ENCODE measurements around the gene DGLUCY. TPM values are rescaled to one million over a fixed set of nuclear protein-coding genes. Genes with fewer than 3 reads are reported as not detected.

DGLUCY gene
- total and polyA plus RNA-seq, 2 of the 13 experiments (the other 11 are each of a cell fraction or from before 2014, with no cell fraction given): 14.8 to 36.3 TPM

- H2AFZ ChIP-seq (ENCODE audit: low read length): no peak overlapping the region
- no peak overlapping the region for H3K9ac ChIP-seq (ENCODE audit: insufficient read depth, low read depth, low read length)
- no peak overlapping the region for H3K4me3 ChIP-seq (replicated peaks in 1 of 3; ENCODE audit: insufficient read depth in 1 of 3, low read depth in 2 of 3, low read length in 3 of 3)
- intact Hi-C loops (cut with micrococcal nuclease; ENCODE audit: unreplicated experiment) (no loop called here), in situ Hi-C loops (cut with HindIII; ENCODE audit: extremely low pct_ligation_motif_present, low pct_unique_long_range_greater_than_20kb) (loop anchor here (10.0 kb wide), 1 partner anchor 241 kb away; no protein-coding TSS in a partner anchor)
- FAIRE-seq (no peak), ATAC-seq (no peak), DNase-seq (ENCODE audit: low spot score) (no peak)
- BruUV-seq (replicated peaks): no TSS peak
- 85% methylated on average over 11 of the region's 11 CpGs for WGBS (ENCODE audit: low lambda C conversion rate)
- TF ChIP-seq TERF1 (CRISPR knock-in tag; IDR thresholded peaks at IDR 0.05) (no peak), HES4 (CRISPR knock-in tag; IDR thresholded peaks at IDR 0.05; ENCODE audit: borderline replicate concordance) (no peak), PLRG1 (conservative IDR thresholded peaks at IDR 0.05) (no peak), ZNF460 (CRISPR knock-in tag; IDR thresholded peaks at IDR 0.05; ENCODE audit: borderline replicate concordance) (no peak), NBN (conservative IDR thresholded peaks at IDR 0.05) (no peak), HMG20A (CRISPR knock-in tag; IDR thresholded peaks at IDR 0.05; ENCODE audit: borderline replicate concordance) (no peak), PHF21A (CRISPR knock-in tag; IDR thresholded peaks at IDR 0.05) (no peak), MATR3 (CRISPR knock-in tag; IDR thresholded peaks at IDR 0.05) (no peak), TAF1 (CRISPR knock-in tag; IDR thresholded peaks at IDR 0.05) (no peak), THYN1 (CRISPR knock-in tag; IDR thresholded peaks at IDR 0.05; ENCODE audit: borderline replicate concordance, low read depth) (no peak), MLXIP (CRISPR knock-in tag; IDR thresholded peaks at IDR 0.05; ENCODE audit: borderline replicate concordance) (no peak), ZNF562 (CRISPR knock-in tag; IDR thresholded peaks at IDR 0.05; ENCODE audit: borderline replicate concordance) (no peak), TBP (CRISPR knock-in tag; IDR thresholded peaks at IDR 0.05) (no peak), E2F1 (CRISPR knock-in tag; IDR thresholded peaks at IDR 0.05) (no peak), ELF4 (CRISPR knock-in tag; IDR thresholded peaks at IDR 0.05; ENCODE audit: borderline replicate concordance) (no peak), BCL3 (CRISPR knock-in tag; IDR thresholded peaks at IDR 0.05) (no peak), MAFK (conservative IDR thresholded peaks at IDR 0.05 in 1 of 2, IDR thresholded peaks at IDR 0.05 in 1 of 2; ENCODE audit: low read length in 2 of 2) (no peak), SNAPC2 (CRISPR knock-in tag; IDR thresholded peaks at IDR 0.05) (no peak), ZNF556 (CRISPR knock-in tag; IDR thresholded peaks at IDR 0.05; ENCODE audit: borderline replicate concordance) (no peak)
- H3K79me2 ChIP-seq (ENCODE audit: insufficient read depth, low read length): no peaks in the 10 kb centered on the region
- ChIA-PET CTCF (ENCODE audit: low intra/inter-chr PET ratio, low total read pairs) (no interaction called here), POLR2A (no interaction called here)
- no peak overlapping the region for H3K27ac ChIP-seq (ENCODE audit: extremely low read length, insufficient read depth, low read length)
- H3K27me3 ChIP-seq (ENCODE audit: control insufficient read depth in 1 of 2, insufficient read depth in 2 of 2, low read length in 2 of 2): no peaks in the 10 kb centered on the region
- H3K9me3 ChIP-seq (ENCODE audit: low read length): no peaks in the 10 kb centered on the region
- H4K20me1 ChIP-seq (ENCODE audit: insufficient read depth, low read length): no peaks in the 10 kb centered on the region
- no peak overlapping the region for H3K4me2 ChIP-seq (ENCODE audit: low read depth, low read length)
- H3K4me1 ChIP-seq (ENCODE audit: insufficient read depth, low read length): peaks cover 21% of the 10 kb centered on the region
- H3K36me3 ChIP-seq (replicated peaks in 1 of 2; ENCODE audit: control insufficient read depth in 1 of 2, insufficient read depth in 2 of 2, low read length in 2 of 2): peaks cover 5 to 18% of the 10 kb centered on the region in 2 experiments
Observed at GRCh38 chr14:91145391-91146160, 31.7 kb downstream of the DGLUCY start.

Data from HepG2 (cell line).